HK-2 (cell line): Measurements from ENCODE around the gene COPB2.

Experiments
- DNase-seq: peaks from one replicate; pipeline ENCODE4 v3.0.0-alpha.2; 2018; ENCODE audit not compliant: unreplicated experiment

Gene COPB2

DNA sequence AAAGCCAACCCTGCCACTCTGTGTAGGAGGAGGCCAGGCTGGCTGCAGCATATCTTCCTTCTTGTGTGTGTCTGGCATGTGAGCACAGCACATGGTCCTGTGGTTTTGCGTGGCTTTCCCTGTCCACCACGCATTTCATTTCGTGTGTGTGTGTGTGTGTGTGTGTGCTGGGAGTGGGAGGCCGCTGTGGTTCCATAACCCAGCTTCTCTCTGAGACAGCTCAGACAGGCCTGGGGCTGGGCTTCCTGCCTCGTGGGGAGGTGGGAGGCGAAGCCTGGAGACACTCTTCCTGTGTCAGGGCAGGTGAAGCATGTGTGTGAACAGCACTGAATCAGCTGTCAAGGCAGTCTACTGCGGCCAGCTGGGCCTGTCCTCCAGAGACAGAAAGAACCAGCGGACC, 61.6 kb downstream of the COPB2 start:
- no peak for DNase-seq

DNA sequence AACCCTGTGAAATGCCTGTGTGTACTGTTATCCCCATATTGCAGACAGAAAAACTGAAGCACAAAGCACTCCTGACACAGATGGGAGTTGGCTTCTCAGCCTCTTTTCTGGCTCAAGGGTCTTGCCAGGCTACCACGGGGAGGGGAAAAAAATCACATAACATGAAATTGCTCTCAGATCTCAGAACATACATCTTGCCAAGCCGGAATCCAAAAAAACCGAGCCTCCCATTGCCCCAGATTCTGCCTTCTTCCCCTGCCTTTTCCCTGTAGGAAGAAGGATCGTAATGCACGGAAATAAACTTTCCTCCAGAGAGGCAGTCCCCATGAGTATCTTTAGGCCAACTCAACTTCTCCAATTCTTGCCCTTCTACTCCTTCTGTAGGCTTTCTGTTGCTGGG, 62.2 kb downstream of the COPB2 start:
- DNase-seq = no peak

DNA sequence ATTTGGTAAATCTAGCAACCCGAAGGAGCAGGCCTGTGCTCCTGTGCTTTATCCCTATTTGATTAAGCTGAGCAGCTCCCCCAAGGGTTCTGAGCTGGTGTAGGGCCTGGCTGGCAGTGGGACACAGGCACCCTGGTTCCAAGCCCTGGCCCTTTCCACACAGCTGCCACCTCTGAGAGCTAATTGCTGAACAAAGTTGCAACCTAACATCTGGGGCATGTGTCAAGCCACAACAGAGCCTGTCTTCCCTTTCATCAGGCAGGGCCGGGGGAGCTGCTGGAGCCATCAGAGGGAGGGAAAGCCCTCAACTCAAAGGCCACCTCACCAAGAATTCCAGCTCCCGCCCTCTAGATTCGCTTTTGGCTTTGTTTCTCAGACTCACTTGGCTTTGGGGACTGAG, 62.7 kb downstream of the COPB2 start:
- no peak for DNase-seq

DNA sequence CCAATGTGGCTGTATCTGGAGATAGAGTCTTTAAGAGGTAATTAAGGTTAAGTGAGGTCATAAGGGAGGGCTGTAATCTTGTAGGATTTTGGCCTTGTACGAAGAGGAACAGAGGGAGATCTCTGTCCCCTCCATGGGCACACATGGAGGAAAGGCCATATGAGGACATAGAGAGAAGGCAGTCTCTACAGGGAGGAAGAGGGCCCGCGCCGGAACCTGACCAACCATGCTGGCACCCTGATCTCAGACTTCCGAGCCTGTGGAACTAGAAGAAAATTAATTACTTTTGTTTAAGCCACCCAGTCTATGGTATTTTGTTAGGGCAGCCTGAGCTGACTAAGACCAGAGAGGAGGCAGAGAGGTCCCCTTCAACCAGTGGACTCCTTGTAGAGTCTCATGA, 63.3 kb downstream of the COPB2 start:
- no peak for DNase-seq

DNA sequence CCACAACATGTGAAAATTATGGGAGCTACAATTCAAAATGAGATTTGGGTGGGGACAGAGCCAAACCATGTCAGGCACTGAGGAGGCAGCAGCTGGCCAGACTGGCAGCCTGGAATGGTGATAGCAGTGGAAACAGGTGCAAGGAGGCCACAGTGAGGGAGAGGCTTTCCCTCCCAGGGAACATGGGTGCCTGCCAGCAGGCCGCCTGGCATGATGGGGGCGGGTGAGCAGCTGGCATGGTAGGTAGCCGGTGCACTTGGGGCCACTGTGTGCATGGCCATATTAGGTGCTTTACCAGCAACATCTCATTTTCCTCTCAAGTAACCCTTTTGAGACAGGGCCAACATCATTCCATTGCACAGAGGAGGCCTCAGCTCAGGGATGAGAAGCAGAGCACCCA, 63.9 kb downstream of the COPB2 start:
- no peak for DNase-seq

DNA sequence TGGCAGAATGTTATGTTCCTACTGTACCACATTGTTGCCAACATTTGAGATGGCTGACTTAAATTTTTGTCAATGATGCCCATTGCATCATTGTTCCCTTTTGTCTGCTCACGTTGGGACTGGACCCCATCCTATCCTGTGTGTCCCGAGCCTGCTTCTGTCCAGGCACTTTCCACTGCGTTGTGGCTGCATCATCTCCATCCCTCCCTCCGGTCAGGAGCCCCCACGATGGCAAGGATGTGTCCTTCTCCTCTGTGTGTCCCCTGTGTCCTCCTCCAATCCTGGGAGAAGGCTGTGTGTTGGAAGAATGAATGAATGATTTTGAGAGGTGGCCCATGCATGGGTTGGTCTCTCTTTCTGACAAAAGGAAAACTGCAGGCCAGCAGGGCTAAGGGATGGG, 65.0 kb downstream of the COPB2 start:
- no peak for DNase-seq

DNA sequence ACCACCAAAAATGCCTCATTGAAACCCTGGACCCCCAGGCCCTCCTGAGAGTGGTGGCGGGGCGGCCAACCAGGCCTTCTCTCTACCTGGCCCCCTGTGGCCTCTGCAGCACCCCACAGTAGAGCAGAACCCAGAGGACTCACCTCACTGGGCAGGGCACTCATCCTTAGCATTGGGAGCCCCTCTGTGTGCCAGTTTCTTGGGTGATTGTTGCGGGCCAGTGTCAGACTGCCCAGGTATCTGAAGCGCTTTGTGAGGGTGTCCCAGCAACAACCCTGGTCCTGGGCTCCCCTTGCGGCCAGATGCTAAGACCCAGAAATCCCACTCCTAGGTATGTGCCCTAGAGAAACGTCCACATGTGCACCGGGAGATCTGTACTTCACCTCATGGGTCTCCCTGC, 66.3 kb downstream of the COPB2 start:
- no peak for DNase-seq

DNA sequence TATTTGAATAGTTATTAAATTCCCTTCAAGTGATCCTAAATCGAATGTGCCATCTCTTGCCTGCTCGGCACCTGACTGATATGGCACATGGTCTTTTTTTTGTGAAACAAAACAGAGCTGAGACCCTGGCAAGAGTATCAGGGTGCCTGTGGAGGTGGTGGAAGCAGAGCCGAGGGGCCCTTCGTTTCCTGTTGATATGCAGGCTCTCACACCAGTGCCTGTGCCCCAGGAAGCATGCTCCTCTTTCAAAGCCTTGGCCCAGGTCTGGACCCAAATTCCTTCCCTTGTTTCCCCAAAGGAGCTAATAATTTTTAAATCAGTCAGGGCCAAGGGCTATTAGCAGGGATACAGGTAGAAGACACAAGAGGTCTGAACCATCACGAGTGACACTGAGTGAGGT, 67.1 kb downstream of the COPB2 start:
- no peak for DNase-seq

DNA sequence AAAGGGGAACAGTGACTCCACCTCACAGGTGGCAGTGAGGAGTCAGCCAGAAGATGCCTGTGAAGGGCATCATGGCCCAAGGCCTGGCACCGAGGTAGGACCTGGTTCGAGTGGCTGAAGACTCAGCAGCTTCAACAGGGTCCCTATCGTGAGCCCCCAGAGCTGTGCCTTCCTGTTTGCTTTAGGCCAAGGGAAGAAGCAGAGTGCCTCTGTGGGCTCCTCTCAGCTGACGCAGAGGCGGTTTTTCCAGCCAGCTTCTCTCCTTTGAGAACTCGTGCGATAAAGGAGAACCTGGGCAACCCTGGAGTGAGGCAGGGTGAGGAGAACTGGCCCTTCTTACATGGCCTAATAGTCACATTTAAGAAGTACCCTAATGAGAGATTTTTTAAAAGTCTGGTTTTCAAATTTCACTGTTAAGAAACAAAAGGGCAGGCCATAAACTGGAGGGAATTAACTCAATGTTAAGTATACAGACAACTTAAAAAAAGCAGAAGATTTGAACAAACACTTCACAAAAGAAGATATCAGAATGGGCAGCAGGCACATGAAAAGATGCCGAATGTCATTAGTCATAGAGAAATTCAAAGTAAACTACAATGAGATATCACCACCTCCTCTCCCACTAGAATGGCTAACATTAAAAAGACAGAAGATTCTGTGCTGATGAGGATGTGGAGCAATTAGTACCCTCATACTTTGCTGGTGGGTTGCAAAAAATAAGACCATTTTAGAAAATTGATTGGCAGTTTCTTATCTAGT, 68.7 kb downstream of the COPB2 start:
- DNase-seq = no peak

DNA sequence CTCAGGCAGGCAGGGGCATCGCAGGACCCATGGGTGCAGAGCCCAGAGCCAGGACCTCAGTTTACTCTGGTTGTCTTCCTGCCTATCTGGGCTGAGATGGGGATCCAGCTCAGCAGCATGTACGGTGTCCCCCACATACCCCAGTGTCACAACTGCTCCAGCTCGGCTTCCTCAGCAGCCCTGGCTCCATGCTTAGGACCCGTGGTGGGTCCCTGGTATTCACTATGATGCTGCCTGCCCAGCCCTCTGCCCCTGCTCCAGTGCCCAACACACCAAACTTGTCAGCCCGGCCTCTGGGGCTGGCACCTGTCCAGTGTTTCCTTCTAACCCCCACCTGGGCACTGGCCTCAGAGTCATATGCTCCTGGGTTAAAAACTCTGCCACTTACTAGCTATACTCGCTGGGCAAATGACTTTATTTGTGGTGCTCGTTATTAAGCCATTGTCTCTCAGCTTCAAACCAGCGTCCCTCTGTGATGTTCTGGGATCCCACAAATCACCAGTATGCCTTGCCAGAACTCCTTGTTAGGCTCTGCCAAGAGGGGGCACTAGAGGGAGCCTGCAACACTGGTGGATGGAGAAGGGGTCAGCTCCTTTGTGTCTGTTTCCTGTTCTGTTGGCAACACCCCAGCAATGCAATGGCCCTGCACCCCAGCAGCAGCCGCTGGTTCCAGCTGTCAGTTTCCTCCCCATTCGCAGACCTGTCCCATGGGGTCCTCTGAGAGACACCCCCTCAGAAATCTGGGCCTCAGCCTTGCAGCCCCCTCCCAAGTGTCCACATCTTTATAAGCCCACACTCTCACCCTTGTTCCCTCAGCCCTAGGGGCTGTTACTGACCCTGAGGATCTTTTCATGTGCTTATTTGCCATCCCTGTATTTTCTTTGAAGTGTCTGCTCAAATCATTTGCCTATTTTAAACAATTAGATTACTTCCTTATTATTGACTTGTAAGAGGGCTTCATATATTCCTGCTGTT, 69.7 kb downstream of the COPB2 start:
- DNase-seq = no peak

DNA sequence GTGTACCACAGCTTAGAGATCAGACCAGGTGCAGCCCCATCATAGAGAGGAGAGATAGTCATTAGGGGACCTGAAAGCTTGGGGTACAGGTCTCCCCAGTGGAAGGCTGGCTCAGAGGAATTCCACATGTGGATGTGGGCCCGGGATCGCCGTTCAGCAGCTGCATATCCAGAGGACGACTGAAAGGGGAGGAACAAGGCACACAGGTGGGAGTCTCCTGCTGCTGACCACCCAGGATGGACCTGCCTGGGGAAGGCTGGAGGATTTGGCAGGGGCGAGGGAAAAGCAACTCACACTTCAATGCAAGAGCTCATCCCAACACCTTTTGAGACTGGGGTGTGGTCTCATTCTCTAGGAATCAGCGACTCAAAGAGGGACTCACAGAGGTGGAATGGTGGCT, 70.6 kb downstream of the COPB2 start:
- no peak for DNase-seq

DNA sequence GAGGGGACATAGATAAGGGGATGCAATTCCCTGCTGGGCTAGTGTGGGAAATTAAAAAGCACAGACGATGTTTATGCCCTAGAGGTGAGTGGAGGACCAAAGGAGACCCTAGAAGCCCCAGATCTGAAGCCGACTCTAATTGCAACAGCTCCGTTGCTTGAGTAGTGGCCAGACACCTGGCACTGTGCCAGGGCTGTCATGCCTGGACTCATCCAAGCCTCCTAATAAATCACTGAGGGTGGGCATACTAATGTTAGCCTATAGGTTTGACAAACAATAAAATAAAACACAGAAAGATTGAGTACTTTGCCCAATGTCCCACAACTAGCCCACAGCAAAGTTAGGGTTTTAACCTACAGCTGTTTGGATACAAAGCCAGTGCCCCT, 71.0 kb downstream of the COPB2 start:
- no peak for DNase-seq

DNA sequence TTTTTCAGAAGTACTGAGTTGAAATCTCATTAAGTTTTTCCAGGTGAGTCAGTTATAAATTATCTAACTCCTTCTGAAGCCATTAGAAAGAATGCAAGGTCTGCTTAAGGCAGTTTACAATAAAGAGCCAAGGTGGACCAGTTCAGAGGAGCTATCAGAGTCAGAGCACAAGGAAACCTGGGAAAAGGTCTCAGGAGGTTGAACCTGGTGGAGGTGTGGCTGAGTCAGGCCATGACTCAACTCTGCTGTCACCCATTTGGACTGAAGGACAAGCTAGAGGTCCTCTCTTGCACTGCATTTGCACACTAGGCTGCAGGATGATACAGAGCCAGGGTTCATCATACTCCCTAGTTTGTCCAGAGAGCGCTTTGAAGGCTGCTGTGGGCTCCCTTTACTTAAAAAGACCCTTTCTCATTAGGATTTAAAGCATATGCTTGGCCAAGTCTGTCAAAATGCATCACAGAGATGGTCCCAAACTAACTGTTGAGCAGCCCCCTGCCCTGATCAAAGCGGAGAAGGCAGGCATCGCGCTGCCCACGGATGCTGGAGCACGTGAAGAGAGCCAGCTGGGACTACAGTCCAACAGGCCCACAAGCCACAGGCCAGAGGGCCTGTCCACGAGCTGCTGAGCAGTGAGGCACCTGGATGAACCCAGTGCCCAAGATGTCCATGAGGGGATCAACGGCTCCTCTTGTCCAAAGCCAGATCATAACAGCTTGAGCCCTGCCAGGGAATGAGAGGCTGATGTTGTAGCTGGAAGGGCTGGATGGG, 71.6 kb downstream of the COPB2 start:
- DNase-seq = no peak

DNA sequence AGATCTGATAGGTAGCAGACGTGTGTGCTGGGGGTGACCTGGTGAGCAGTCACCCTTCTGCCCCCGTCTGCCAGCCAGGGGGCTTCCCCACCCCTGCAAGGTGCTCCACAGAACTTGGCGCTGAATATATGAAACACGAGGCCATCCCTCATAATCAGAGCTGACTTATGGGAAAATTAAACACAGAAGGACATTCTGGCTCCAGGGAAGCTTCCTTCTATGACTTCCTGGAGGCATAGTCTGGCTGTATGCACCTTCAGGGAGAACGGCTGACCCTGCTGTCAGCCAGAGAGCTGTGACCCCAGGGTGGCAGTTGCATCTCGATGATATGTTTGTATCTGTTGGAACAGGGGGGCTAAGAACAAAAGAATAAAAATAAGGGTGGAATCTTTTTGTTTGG, 72.2 kb downstream of the COPB2 start:
- DNase-seq = no peak

DNA sequence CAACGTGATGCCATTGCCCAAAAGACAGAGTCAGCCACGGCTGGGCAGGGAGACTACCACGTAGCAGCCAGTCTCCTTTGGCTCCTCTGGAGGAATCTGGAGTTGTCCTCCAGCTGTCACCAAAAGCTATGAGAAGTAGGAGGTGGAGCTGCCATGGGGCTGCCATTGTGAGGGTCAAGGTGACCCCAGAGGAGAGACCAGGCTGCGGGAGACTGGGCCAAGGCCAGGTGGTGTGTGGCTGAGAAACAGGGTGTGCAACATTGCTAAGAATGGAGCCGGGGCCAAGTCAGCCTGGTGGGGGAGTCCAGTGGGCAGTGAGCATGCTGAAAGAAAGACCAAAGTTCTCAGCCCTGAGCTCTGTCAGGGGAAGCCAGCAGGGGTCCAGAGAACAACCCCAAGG, 75.5 kb downstream of the COPB2 start:
- DNase-seq = no peak

DNA sequence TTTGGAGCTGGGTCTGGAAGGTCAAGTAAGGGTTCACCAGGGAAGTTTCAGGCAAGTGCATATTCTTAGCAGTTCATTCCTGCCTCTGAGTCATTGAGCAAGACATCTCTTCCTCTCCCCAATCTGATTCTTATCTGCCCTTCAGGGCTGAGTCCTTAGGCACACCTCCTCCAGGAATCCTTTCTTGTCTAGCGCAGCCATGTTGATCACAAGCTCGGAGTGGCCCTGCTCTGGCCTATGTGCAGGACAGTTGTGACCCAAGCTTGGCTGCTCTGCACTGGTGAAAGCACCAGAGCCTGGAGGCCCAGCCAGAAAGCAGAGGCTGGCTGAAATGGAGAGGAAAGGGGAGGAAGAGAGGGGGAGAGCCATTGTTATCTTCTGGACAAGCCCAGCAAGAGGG, 76.5 kb downstream of the COPB2 start:
- no peak for DNase-seq

DNA sequence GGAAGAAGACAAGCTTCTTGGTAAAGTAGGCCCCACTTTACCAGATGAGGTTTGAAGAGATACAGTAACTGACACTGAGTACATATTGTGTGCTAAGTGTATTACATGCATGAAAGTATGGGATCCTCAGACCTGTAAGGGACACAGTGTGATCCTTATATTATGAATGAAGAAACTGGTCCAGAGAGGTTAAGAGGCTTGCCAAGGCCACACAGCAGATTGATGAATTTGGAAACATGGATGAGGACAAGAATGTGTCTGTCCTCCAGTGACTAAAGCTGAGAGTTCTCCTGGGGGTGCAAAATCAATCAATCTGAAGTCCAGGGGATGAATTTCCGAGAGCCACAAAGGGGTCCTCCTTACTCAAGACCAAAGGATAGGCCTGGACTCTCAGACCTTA, 77.0 kb downstream of the COPB2 start:
- DNase-seq = no peak

DNA sequence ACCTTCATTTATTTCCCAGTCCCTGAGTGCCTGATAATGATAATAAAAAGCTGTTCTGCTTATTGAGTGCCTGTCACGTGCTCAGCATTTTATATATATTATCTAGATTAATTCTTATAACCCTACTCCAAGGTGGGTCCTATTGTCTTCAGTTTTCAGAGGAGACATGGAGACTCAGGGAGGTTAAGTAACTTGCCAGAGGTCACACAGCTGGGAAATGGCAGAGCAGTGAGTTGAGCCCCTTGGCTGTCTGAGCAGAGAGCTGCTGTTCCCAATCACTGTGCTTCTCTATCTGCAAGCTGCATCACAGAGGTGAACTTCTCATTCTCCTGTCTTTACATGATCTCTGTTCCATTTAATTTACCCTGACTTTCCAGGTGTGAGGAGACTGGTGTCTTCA, 77.9 kb downstream of the COPB2 start:
- DNase-seq = no peak

DNA sequence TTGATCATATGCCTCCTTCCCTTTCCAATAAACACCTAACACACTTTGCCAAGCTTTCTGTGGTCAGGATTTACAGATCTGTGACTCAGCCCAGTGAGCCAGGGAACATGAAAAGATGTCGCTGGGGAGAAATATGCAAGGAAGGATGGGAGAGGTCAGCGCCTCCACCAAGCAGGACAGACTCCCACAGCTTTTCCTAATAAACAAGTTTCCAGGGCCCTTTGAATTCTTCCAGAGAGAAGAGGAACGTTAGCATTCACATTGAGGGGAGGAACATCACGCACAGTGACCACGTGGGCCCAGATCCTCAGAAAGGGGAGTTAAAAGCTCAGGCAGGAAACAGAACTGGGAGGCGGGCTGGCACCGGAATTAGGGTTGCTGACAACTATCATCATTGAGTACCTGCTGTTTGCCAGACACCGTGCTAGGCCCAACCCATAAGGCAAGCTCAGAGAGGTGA, 78.9 kb downstream of the COPB2 start:
- peak; percentile 56 for DNase-seq

DNA sequence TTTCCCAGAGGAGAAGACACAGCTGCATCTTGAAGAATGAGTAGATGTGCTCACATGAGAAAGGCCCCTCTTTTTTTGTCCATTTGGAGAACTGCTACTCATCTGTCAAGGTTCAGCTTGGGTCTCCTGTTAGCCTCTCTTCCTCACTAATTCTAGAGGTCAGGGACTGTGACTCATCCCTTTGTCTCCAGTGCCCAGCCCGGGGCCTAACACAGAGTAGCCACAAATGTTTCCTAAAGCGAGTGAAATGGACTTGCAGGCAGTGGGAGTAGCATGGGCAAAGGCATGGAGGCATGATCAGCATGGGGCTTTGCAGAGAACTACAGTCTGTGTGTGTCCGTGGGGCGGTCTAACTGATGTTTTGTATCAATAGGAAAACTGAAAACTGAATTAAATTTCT, 79.6 kb downstream of the COPB2 start:
- DNase-seq = peak; percentile 58

DNA sequence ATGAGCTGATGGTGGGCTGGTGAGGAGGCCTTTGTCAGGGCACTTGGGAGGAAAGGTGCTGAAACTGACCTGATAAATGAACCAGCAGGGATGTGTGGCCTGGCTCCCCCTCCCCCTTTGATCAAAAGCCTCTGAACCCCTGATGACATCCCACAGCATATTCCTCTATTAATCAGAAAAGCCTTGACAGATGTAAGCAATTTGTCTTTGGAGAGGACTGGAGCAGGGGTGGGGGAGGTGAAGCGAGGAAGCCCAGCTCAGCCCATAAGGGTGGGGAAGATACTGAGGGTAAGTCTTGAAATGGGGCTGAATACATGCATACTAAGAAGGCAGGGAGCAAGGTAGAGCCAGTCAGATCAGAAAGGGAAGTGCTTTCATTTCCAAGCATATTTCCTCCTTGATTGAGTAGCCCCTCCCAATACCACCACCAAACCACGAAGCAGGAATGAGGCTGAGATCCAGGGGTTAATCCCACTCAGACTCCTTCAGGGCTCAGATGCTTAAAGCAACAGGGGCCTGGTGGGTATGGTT, 80.3 kb downstream of the COPB2 start:
- peak; percentile 66 for DNase-seq

DNA sequence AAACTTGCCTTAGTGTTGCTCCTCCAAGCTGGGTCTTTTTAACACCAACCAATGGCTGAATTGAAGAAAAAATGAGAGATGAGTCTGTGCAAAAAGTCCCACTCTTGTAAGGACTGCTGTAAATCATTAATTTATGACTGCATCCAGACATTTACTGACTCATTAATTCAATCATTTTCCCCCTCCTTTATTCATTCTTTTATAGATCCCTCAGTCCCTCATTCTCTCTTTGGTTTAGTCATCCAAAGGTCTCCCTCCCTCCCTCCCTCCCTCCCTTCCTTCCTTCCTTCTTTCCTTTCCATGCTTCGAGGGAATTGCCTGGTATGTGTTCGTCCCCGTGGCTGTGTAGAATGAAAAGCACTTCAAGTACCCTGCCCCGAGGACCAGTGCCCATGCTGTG, 80.9 kb downstream of the COPB2 start:
- DNase-seq = no peak
